Upper lobe of left lung (tissue), 4 donors: ENCODE results near the gene PRKCA.

Experiments
- EP300 ChIP-seq, 4 donors: sonication (generic); formaldehyde crosslinking; IDR thresholded peaks; one replicate each; pipeline ENCODE4 v1.5.1; 2017; ENCODE audit warnings: antibody characterized with exemption in 4 of 4, control low read depth in 2 of 4
- POLR2A ChIP-seq, 4 donors: fragments of 450-650 bp; IDR thresholded peaks; one replicate each; pipeline ENCODE4 v1.5.1; 2016 to 2017; ENCODE audit warnings: antibody characterized with exemption in 4 of 4, mild to moderate bottlenecking in 2 of 4
- POLR2AphosphoS5 ChIP-seq, 2 donors: sonication (generic); formaldehyde crosslinking; IDR thresholded peaks; one replicate each; pipeline ENCODE4 v1.5.1; 2017; ENCODE audit warnings: antibody characterized with exemption in 2 of 2
- TF ChIP-seq, protein P1 (sequence below), 6 experiments: fragments of 450-650 bp in 4 of 6; fragments of 200-600 bp in 2 of 6; sonication (generic) in 2 of 6; IDR thresholded peaks; one replicate each; pipeline ENCODE4 v1.5.1; 2016 to 2019; ENCODE audit warnings: antibody characterized with exemption in 6 of 6

DNA sequence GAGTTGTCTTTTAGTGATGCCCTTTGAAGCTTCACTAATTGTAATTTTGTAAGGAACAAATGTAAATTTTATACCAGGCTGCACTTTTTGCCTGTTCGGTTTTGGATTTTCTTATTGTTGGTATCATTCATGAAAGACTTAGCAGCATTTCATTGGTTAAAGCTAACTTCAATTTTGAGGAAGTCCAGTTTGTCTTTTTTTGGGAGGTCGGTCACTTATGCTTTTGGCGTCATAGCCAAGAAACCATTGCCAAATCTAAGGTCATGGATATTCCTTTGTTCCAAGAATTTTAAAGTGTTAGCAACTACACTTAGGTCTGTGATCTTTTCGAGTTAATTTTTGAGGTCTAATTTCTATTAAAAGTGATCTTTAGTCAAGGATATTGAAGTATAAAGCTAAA lies 77.1 kb downstream of the PRKCA start:
- TF ChIP-seq, protein P1, sequence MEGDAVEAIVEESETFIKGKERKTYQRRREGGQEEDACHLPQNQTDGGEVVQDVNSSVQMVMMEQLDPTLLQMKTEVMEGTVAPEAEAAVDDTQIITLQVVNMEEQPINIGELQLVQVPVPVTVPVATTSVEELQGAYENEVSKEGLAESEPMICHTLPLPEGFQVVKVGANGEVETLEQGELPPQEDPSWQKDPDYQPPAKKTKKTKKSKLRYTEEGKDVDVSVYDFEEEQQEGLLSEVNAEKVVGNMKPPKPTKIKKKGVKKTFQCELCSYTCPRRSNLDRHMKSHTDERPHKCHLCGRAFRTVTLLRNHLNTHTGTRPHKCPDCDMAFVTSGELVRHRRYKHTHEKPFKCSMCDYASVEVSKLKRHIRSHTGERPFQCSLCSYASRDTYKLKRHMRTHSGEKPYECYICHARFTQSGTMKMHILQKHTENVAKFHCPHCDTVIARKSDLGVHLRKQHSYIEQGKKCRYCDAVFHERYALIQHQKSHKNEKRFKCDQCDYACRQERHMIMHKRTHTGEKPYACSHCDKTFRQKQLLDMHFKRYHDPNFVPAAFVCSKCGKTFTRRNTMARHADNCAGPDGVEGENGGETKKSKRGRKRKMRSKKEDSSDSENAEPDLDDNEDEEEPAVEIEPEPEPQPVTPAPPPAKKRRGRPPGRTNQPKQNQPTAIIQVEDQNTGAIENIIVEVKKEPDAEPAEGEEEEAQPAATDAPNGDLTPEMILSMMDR (IDR thresholded peaks at IDR 0.05) = no peak
- TF ChIP-seq EP300 (IDR thresholded peaks at IDR 0.05) (no peak), POLR2A (IDR thresholded peaks at IDR 0.05) (no peak), POLR2AphosphoS5 (IDR thresholded peaks at IDR 0.05) (no peak)
